HG03342 (cell line): ENCODE data around the gene MBL2.

Experiments
- ATAC-seq: cut with Tn5 transposase; IDR thresholded peaks from one replicate; pipeline ENCODE4 v1.9.1; 2021; ENCODE audit warnings: mild to moderate bottlenecking, moderate library complexity; ENCODE audit not compliant: unreplicated experiment

MBL2 gene

DNA sequence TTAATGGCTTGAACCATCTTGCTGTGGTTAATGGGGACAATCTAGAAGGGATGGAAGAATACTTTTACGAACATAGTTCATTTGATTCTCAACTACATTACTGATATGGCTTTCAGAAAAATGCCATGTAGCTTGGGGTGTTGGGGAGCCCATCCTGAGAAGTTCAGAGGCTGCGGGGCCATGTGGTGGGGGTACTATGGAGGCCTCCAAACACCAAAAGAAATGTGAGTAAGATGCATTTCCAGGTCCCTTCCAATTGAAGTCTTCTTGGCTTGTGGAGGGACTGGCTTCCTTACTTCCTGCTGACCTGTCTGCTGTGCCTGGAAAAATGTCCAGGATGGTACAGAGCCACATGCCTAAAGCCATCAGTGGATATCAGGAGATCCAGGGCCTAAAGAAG lies 1.6 kb upstream of the MBL2 start:
- no peak for ATAC-seq

- ATAC-seq = no peak
These were observed 794 bp downstream of the MBL2 start for GRCh38 chr10:52771534-52772445.

DNA sequence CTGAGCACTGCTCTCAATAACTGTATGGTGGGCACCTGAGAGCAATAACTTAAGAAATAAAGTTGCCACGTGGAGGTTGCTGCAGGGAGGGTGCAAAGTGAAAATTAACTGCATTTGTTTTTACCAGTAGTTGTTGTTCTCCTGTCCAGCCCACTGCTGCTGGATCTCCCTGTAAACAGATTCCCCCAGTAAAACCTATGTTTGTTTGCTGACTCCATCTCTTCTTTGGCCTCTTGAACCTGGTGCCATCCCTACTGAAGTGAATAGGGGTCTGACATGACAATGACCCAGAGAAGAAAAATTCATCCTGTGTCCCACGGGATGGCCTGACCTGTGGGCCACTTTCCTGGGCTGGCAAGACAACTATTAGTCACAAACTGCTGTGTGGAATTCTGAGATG lies 1.7 kb downstream of the MBL2 start:
- no peak for ATAC-seq

DNA sequence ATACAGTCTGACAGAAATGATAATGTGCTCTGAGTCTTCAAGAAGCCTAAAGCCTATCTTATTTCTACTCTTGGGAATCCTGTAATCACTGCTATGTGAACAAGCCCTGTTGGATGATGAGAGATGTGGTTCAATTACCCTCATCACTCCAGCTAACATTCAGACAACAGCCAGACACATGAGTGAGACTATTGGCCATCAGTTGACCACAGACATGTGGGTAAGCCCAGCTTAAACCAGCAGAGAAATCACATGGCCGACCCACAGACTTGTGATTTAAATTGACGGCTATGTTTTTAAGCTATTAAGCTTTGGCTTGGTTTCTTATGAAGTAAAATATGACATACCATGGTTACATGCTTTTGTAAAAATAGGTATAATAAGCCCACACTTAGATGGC lies 2.6 kb downstream of the MBL2 start:
- ATAC-seq = no peak

DNA sequence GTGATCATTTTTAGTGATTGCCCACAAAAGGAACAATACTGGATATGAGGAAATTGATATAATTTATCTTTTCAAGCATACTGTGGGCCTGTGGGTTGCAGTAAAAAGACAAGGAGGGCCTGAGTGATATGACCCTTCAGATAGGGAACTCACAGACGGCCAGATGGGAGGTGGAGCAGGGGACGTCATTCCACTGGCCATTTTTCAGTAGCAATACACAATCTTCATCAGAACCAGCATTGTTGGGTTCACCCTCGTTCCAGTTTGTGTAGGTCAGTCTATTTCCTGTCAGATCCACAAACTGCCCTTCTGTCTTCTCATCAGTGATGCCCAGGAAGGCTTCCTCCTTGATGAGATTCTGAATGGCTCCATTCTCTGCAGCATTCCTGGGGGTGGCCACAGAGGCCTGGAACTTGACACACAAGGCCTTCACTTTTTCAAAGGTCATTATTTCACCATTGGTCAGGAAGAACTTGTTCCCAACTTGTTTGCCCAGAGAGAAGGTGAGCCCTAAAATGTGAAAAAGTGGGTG lies 4.5 kb downstream of the MBL2 start:
- no peak for ATAC-seq

DNA sequence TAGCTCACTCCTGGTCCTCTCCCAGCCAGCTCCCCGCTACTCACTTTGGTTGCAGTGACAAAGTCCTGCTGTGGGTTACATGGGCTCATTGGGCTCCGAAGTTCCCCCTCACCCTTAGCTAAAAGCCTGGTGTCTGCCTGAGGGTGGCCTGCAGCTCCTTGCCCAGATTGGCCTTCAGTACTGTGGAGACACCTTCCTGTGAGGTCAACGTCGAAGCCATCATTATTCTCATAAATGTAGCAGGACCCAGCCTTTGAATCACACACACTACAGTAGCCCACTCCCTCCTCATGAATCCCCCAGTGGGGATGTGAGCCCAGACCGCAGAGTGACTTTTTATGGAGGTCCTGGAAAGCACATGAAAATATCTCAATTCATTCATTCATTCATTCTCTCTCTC lies 10.5 kb downstream of the MBL2 start:
- no peak for ATAC-seq

GRCh38 chr10:52759154-52759553 lies 13.4 kb downstream of the MBL2 start:
- ATAC-seq = no peak

DNA sequence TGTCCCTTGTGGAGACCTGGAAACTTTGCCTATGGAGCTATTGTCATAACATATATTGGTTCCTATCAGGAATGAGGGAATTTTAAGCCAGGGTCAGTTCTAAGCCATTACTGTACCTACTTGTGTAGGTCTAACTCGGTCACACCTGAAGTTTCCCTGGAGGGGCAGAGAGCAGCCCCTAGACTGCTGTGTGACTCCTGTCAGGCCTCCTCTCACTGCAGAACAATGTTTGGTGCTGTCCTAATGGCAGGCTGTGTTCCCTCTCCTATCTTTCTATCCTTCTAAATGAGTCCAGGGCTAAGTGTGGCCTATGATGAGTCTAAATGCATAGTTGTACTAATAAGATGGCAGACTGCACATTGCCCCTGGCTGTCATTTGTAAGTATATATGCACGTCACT lies 14.2 kb downstream of the MBL2 start:
- ATAC-seq = no peak

GRCh38 chr10:52757773-52758172 lies 14.8 kb downstream of the MBL2 start:
- no peak for ATAC-seq

GRCh38 chr10:52756966-52757365 lies 15.6 kb downstream of the MBL2 start:
- no peak for ATAC-seq

DNA sequence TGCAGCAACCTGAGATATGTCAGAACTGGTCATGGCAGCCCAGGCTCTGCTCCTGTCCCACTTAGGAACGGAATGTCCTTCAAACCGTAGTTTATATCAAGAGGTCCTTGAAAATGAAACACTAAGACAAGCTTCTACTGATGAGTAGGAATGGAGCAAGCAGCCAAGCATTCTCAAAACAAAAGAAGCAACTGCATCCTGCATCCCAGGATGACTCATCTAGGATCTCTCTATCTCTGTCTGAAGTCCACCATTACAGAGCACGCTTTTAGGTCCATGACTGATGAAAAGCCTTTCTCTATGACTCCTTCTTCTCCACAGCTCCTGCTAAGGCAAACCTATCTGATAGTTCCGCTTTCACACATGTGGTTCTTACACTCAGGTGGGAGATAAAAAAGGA lies 16.3 kb downstream of the MBL2 start:
- ATAC-seq = no peak

DNA sequence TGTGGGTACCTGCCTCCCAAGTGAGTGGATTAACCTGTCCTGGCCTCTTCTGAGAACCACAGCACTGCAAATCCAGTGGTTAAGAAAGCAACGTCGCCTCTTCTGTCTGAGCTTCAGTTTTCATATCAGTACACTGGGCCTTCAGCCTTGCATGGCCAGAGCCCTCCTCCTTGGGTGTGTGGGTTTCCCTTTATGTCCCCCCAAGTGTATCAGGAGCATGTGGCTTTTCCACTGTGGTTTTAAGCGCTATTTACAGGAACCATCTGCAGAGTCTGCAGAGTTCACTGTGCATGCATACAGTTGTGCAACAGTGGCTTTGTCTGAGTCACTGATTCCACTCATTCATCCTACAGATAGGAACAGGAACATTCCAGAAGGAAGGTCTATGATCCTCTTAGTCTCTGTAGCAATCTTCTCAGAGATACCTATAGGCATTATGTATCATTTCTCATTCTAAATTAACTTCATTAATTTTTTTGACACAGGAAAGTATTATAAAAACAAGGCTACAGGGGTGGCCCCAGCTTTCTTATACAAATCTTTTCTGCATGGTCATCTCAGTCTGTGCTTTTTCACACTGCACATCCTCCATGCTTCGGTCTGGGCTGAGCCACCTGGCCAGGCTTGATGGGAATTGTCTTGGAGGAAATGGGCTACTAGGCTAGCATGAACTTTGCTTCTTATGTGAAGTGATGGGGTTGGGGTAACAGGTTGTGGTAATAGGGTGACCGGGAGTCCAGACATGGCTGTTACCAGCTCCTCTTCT lies 17.1 kb downstream of the MBL2 start:
- ATAC-seq = no peak

DNA sequence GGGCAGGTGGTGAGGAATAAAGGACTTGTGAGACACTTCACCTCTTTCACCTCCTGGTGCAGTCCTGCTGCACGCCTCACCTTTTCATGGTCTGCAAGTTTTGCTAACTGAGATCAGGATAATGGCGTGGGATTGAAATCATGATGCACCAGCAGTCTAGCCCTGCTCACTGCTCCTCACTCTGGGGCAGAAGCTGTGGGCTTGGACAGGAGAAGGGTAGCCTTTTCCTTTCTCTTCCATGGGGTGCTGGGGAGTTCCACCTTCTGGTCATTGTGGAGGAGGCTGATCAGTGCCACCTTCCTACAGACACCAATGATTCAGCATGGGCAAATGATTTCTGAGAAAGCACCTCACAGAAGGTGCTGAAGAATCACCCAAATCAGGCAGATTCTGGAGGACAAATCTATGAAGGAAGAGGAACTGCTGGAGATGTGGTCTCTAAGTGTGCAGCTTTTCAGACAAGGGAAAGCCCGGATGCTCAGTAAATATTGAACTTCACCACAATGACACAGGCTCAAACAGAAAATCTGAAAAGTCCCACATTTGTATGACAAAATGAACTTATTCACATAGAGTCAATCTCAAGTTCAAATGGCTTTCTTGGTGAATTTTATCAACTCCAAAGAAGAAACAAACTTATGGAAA lies 19.7 kb downstream of the MBL2 start:
- no peak for ATAC-seq

GRCh38 chr10:52752261-52752660 lies 20.3 kb downstream of the MBL2 start:
- ATAC-seq = no peak

GRCh38 chr10:52751337-52751736 lies 21.2 kb downstream of the MBL2 start:
- no peak for ATAC-seq

- ATAC-seq = no peak
These were observed 22.0 kb downstream of the MBL2 start for GRCh38 chr10:52750629-52751028.

DNA sequence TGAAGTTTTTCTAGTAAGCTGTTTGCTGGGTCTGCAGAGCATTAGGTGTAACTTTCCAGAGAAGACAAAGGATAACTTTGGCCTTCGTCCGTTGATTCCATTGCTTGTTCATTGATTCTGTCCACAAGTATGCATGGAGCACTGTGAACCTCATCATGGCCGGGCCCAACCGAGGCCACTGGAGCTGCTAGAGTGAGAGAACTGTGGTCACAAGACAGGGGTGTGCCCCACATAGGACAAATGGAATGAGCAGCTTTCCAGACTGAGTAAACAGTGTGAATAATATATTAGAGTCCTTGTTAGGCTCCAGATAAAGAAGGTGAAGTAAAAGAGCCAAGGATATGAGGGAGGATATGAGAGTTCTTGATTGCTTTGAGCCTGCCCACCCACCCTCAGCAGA lies 24.9 kb downstream of the MBL2 start:
- ATAC-seq = no peak

- no peak for ATAC-seq
These were observed 26.4 kb downstream of the MBL2 start for GRCh38 chr10:52746169-52746568.

DNA sequence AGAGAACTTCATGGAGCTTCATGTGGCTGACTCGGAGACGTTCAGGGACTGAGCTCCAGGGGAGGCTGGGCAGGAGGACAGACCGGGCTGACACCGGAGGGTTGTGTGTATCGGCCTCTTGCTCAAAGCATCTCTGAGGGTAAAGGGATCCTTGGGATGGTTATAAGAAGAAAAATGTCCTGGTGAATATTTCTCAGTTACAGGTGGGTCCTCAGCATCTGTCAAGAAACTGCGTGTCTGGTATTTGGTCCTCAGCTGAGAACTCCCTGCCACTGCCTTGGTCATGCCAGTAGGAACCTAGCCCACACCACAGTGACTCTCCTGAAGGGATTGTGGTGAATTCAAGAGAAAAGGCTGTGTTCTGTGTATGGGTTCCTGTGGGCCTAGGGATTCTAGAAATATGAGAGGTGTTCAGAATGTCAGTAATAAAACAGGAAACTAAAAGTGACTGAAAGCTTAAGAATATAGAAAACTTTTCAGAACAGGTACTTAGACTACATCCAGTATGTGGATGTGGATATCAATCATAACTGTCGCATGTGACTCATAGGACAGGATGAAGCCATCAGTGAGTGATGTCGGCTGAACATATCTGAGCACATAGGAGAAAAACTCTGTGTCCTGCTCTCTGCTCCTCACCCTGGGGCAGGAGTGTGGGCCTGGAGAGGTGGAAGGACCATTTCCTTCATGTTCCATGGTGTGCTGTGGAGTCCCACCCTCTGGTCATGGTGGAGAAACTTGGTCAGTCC lies 28.4 kb downstream of the MBL2 start:
- no peak for ATAC-seq

DNA sequence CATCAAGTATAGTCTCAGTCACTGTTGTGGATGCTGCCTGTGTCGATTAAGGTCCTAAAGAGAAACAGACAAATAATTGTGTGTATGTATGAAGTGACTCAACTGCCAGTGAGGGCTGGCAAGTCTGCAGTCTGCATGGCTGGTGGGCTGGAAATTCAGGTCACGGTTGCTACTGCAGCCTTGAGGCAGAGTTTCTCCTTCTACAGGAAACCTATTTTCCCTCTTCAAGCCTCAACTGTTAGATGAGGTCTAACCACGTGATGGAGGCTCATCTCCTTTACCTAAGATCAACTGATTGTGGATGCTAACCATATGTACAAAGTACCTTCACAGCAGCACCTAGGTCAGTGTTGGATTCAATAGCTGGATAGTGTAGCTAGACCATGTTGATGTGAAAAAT lies 29.9 kb downstream of the MBL2 start:
- no peak for ATAC-seq

GRCh38 chr10:52741851-52742250 lies 30.7 kb downstream of the MBL2 start:
- ATAC-seq = no peak
